ENCODE results near the gene AKAP8. TPM values are rescaled to one million over a fixed set of nuclear protein-coding genes. Genes with fewer than 3 reads are reported as not detected.

The AKAP8 gene
- total RNA-seq, 1 experiment from 2014 or later = 59.5 TPM

- no peak overlapping the region for H3K4me2 ChIP-seq (ENCODE audit: insufficient read depth, insufficient read length, low read length)
- no peaks in the 10 kb centered on the region; the same call in 1 of the 2 replicates for H3K4me1 ChIP-seq (ENCODE audit: insufficient read depth, low read length)
Measured at GRCh38 chr19:15323496-15324235, 55.9 kb downstream of the AKAP8 start.

More at GRCh38 chr19:15323496-15324235, 55.9 kb downstream of the AKAP8 start:
- Histone ChIP-seq H3K23me2 (ENCODE audit: insufficient read length, low read depth, low read length, poor library complexity, severe bottlenecking) (no peaks in the 10 kb centered on the region), H4K5ac (ENCODE audit: insufficient read length, low read depth, low read length) (no peak overlapping the region), H3T11ph (ENCODE audit: low read length) (no peak overlapping the region), H4K20me1 (ENCODE audit: control insufficient read depth, insufficient read depth, insufficient read length) (peaks cover 5% of the 10 kb centered on the region), H3K14ac (ENCODE audit: insufficient read depth, low read length) (no peak overlapping the region), H2AFZ (ENCODE audit: low read length) (no peak overlapping the region), H2BK15ac (ENCODE audit: low read depth, low read length) (no peak overlapping the region), H3K9ac (ENCODE audit: extremely low read depth, insufficient read length, low read length) (no peak overlapping the region), H4K91ac (ENCODE audit: insufficient read length, low read depth, low read length) (no peak overlapping the region), H3K23ac (ENCODE audit: insufficient read length, low read depth, low read length) (no peak overlapping the region), H3K56ac (ENCODE audit: insufficient read length, low read depth, low read length) (no peak overlapping the region), H2BK5ac (ENCODE audit: insufficient read length, low read length) (no peak overlapping the region), H3K79me1 (ENCODE audit: insufficient read depth, low read depth, low read length, poor library complexity, severe bottlenecking) (no peaks in the 10 kb centered on the region), H2BK20ac (ENCODE audit: low read depth, low read length, poor library complexity, severe bottlenecking) (no peak overlapping the region), H3K27ac (ENCODE audit: insufficient read length, low read depth, low read length) (no peak overlapping the region), H3K27me3 (ENCODE audit: insufficient read depth, low read length) (no peaks in the 10 kb centered on the region), H2BK120ac (ENCODE audit: low read depth, low read length, poor library complexity, severe bottlenecking) (no peak overlapping the region), H3K18ac (ENCODE audit: insufficient read length, low read depth, low read length) (no peak overlapping the region), H2AK5ac (ENCODE audit: insufficient read length, low read length) (no peak overlapping the region), H4K8ac (replicated peaks; ENCODE audit: insufficient read length, low read depth, low read length) (no peak overlapping the region), H3K4ac (ENCODE audit: low read depth, low read length) (no peak overlapping the region), H3K79me2 (ENCODE audit: insufficient read depth, low read length) (peaks cover 82% of the 10 kb centered on the region), H3K9me3 (ENCODE audit: control insufficient read depth, low read depth, low read length) (no peaks in the 10 kb centered on the region), H2BK12ac (ENCODE audit: insufficient read length, low read depth, low read length) (no peak overlapping the region)
- Mint-ChIP-seq H3K4me3 (no peak overlapping the region), H3K9me3 (no peaks in the 10 kb centered on the region), H3K27ac (peak overlapping the region in 2 of 3 experiments; percentile 44 to 81; a peak in 2 of 7 replicates), H3K4me1 (peaks cover 62 to 64% of the 10 kb centered on the region in 2 experiments), H3K27me3 (ENCODE audit: low read depth) (no peaks in the 10 kb centered on the region), H3K36me3 (ENCODE audit: insufficient read depth in 1 of 3, low read depth in 3 of 3) (peaks cover 2 to 6% (median 4%) of the 10 kb centered on the region in 3 experiments; a peak in 4 of 7 replicates)
- WGBS (ENCODE audit: extremely low coverage, insufficient read length, low lambda C conversion rate) = no CpG with 5 or more reads among the region's 5 CpGs
- no peak for TF ChIP-seq CTCF (conservative IDR thresholded peaks at IDR 0.05)
- no peak for DNase-seq
